Loucy (cell line): ENCODE results near the gene CEP57.

Experiments used
- H2AFZ ChIP-seq: fragments of 200-600 bp; sonication (generic); 2 replicates; pipeline ENCODE4 v1.6.0; 2016; ENCODE audit warnings: antibody characterized with exemption, mild to moderate bottlenecking, low read length, moderate library complexity
- H3F3A ChIP-seq: fragments of 200-600 bp; 2 replicates; pipeline ENCODE4 v1.6.0; 2016; ENCODE audit warnings: antibody characterized with exemption, low read depth, mild to moderate bottlenecking
- H3K27me3 ChIP-seq: fragments of 200-600 bp; sonication (generic); 2 replicates; pipeline ENCODE4 v1.6.1; 2014; ENCODE audit warnings: low read length, mild to moderate bottlenecking; ENCODE audit not compliant: insufficient read depth, poor library complexity, severe bottlenecking
- H3K36me3 ChIP-seq: fragments of 200-600 bp; sonication (generic); 2 replicates; pipeline ENCODE4 v1.6.1; 2016; ENCODE audit warnings: low read length; ENCODE audit not compliant: insufficient read depth
- H3K4me1 ChIP-seq: fragments of 200-600 bp; sonication (generic); 2 replicates; pipeline ENCODE4 v1.5.1; 2014; ENCODE audit warnings: low read length, mild to moderate bottlenecking; ENCODE audit not compliant: insufficient read depth, poor library complexity, severe bottlenecking
- H3K4me2 ChIP-seq: fragments of 200-600 bp; sonication (generic); 2 replicates; pipeline ENCODE4 v1.6.0; 2014; ENCODE audit warnings: antibody characterized with exemption, low read length, low read depth, mild to moderate bottlenecking; ENCODE audit not compliant: poor library complexity, severe bottlenecking
- H3K4me3 ChIP-seq: fragments of 200-600 bp; sonication (generic); 2 replicates; pipeline ENCODE4 v1.5.1; 2014; ENCODE audit warnings: low read length, mild to moderate bottlenecking, mixed read lengths; ENCODE audit not compliant: poor library complexity, severe bottlenecking
- H3K79me2 ChIP-seq: fragments of 200-600 bp; sonication (generic); 2 replicates; pipeline ENCODE4 v1.6.1; 2014; ENCODE audit warnings: low read length; ENCODE audit not compliant: insufficient read depth
- H3K9ac ChIP-seq: fragments of 200-600 bp; sonication (generic); 2 replicates; pipeline ENCODE4 v1.6.0; 2014; ENCODE audit warnings: mild to moderate bottlenecking, low read depth, low read length, moderate library complexity; ENCODE audit not compliant: poor library complexity, severe bottlenecking
- H3K9me2 ChIP-seq: fragments of 200-600 bp; sonication (generic); replicated peaks from 2 replicates; pipeline ENCODE4 v1.6.1; 2016; ENCODE audit warnings: low read depth, low read length, mixed read lengths
- H3K9me3 ChIP-seq: fragments of 200-600 bp; sonication (generic); 2 replicates; pipeline ENCODE4 v1.6.1; 2014; ENCODE audit warnings: mild to moderate bottlenecking, antibody characterized with exemption, low read length, low read depth; ENCODE audit not compliant: insufficient read depth
- H4K20me1 ChIP-seq: fragments of 200-600 bp; sonication (generic); 2 replicates; pipeline ENCODE4 v1.6.0; 2014; ENCODE audit warnings: antibody characterized with exemption, low read length, mild to moderate bottlenecking; ENCODE audit not compliant: insufficient read depth, poor library complexity, severe bottlenecking
- EZH2phosphoT487 ChIP-seq: fragments of 200-600 bp; IDR thresholded peaks from 2 replicates; pipeline ENCODE4 v1.6.1; 2018; ENCODE audit warnings: antibody characterized with exemption, mild to moderate bottlenecking, moderate library complexity, borderline replicate concordance
- TF ChIP-seq, protein P1 (sequence below): fragments of 200-600 bp; sonication (generic); conservative IDR thresholded peaks from 2 replicates; pipeline ENCODE4 v1.5.1; 2014; ENCODE audit warnings: mild to moderate bottlenecking, antibody characterized with exemption, low read length

The CEP57 gene

GRCh38 chr11:95796501-95796900 lies 6.2 kb downstream of the CEP57 start:
- H3K9ac ChIP-seq, result no peak overlapping the region
- no peaks in the 10 kb centered on the region for H3K27me3 ChIP-seq
- no peaks in the 10 kb centered on the region for H3K9me3 ChIP-seq
- peak overlapping the region; percentile 23 for H3K4me3 ChIP-seq
- H2AFZ ChIP-seq, result no peak overlapping the region
- H3K4me1 ChIP-seq, result peaks cover 62% of the 10 kb centered on the region
- peaks cover 23% of the 10 kb centered on the region; the same call in 1 of the 2 replicates for H3K36me3 ChIP-seq
- TF ChIP-seq EZH2phosphoT487, result no peak
- TF ChIP-seq, protein P1, sequence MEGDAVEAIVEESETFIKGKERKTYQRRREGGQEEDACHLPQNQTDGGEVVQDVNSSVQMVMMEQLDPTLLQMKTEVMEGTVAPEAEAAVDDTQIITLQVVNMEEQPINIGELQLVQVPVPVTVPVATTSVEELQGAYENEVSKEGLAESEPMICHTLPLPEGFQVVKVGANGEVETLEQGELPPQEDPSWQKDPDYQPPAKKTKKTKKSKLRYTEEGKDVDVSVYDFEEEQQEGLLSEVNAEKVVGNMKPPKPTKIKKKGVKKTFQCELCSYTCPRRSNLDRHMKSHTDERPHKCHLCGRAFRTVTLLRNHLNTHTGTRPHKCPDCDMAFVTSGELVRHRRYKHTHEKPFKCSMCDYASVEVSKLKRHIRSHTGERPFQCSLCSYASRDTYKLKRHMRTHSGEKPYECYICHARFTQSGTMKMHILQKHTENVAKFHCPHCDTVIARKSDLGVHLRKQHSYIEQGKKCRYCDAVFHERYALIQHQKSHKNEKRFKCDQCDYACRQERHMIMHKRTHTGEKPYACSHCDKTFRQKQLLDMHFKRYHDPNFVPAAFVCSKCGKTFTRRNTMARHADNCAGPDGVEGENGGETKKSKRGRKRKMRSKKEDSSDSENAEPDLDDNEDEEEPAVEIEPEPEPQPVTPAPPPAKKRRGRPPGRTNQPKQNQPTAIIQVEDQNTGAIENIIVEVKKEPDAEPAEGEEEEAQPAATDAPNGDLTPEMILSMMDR, result no peak
- H3K79me2 ChIP-seq, result peaks cover 86% of the 10 kb centered on the region
- H3K4me2 ChIP-seq, result peak overlapping the region; percentile 97
- H4K20me1 ChIP-seq, result peaks cover 72% of the 10 kb centered on the region
- H3K9me2 ChIP-seq, result no peaks in the 10 kb centered on the region
- no peaks in the 10 kb centered on the region for H3F3A ChIP-seq

DNA sequence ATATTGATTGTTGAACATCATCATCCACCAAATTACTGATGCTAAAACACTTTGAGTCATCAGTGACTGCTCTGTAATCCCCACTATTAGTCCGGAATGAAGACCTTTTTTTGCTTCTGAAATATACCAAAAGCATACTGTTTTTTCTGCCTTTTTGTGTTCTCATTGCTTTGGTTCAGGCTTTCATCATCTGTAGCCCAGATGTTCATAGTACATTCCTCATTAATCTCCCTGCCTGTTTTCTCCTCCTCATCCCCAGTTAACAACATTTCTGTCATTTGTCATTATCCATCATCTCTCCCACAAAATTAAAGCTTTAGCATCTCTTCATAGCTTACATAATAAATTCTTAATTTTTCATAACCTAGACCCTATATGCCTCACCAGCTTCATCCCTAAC lies 9.2 kb downstream of the CEP57 start:
- Histone ChIP-seq H3K4me3 (no peak overlapping the region), H3K9me3 (no peaks in the 10 kb centered on the region), H2AFZ (no peak overlapping the region), H3K9me2 (no peaks in the 10 kb centered on the region), H3K9ac (no peak overlapping the region), H3K4me1 (peaks cover 35% of the 10 kb centered on the region), H3K36me3 (peaks cover 43% of the 10 kb centered on the region; the same call in 1 of the 2 replicates), H3F3A (no peaks in the 10 kb centered on the region), H4K20me1 (peaks cover 42% of the 10 kb centered on the region), H3K79me2 (peaks cover 61% of the 10 kb centered on the region), H3K4me2 (no peak overlapping the region), H3K27me3 (no peaks in the 10 kb centered on the region)
- no peak for TF ChIP-seq EZH2phosphoT487
- TF ChIP-seq, protein P1, result no peak

DNA sequence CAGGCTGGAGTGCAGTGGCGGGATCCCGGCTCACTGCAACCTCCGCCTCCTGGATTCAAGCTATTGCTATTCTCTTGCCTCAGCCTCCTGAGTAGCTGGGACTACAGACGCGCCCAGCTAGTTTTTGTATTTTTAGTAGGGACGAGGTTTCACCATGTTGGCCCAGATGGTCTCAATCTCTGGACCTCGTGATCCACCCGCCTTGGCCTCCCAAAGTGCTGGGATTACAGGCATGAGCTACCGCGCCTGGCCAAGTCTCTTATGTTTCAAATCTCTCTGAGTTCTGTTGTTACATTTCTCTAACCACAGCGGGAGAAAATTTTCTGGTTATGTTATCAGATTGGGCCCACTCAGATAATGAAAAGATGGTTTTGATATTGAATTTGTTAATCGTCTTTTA lies 10.1 kb downstream of the CEP57 start:
- Histone ChIP-seq H3K9ac (no peak overlapping the region), H3K9me3 (no peaks in the 10 kb centered on the region), H3K4me1 (peaks cover 26% of the 10 kb centered on the region), H4K20me1 (peaks cover 33% of the 10 kb centered on the region), H3K9me2 (no peaks in the 10 kb centered on the region), H3K79me2 (peaks cover 52% of the 10 kb centered on the region), H3K4me3 (no peak overlapping the region), H2AFZ (no peak overlapping the region), H3K4me2 (no peak overlapping the region), H3K36me3 (peaks cover 52% of the 10 kb centered on the region; the same call in 1 of the 2 replicates), H3F3A (no peaks in the 10 kb centered on the region), H3K27me3 (no peaks in the 10 kb centered on the region)
- TF ChIP-seq EZH2phosphoT487, result no peak
- TF ChIP-seq, protein P1, result no peak
